Endometrium (tissue), 2 donors: Measurements from ENCODE around the gene MUC3A.
"Not testable (repeated sequence)": the region's sequence is repeated elsewhere in the genome, so short reads cannot be mapped to it uniquely, and the experiment has no call there.

Source experiments
- FAIRE-seq: peaks from 2 replicates; lab custom pipeline; 2012; peaks lifted over from hg19 to GRCh38; lab: Jason Lieb, UNC
- donor health status: control.
- donor health status: control.

Gene MUC3A

GRCh38 chr7:100974021-100974420, 24.7 kb downstream of the MUC3A start:
- FAIRE-seq = no peak

- FAIRE-seq = no peak
Measured at GRCh38 chr7:100975371-100975821, 26.1 kb downstream of the MUC3A start.

- FAIRE-seq = no peak
Measured at GRCh38 chr7:100978300-100978699, 29.0 kb downstream of the MUC3A start.

- no peak for FAIRE-seq
Measured at GRCh38 chr7:100983451-100984187, 34.3 kb downstream of the MUC3A start.

- FAIRE-seq = not testable (repeated sequence)
Measured at GRCh38 chr7:100984241-100984918, 35.0 kb downstream of the MUC3A start.

GRCh38 chr7:100985033-100985797, 35.9 kb downstream of the MUC3A start:
- FAIRE-seq = not testable (repeated sequence)

GRCh38 chr7:100991631-100992030, 42.3 kb downstream of the MUC3A start:
- no peak for FAIRE-seq

- not testable (repeated sequence) for FAIRE-seq
Measured at GRCh38 chr7:100992280-100992679, 42.9 kb downstream of the MUC3A start.

- FAIRE-seq = not testable (repeated sequence)
Measured at GRCh38 chr7:100994671-100995070, 45.3 kb downstream of the MUC3A start.

GRCh38 chr7:100998530-100998929, 49.2 kb downstream of the MUC3A start:
- FAIRE-seq = not testable (repeated sequence)

- FAIRE-seq = not testable (repeated sequence)
Measured at GRCh38 chr7:100999334-100999733, 50.0 kb downstream of the MUC3A start.

GRCh38 chr7:101000025-101000424, 50.7 kb downstream of the MUC3A start:
- FAIRE-seq = not testable (repeated sequence)

- not testable (repeated sequence) for FAIRE-seq
Measured at GRCh38 chr7:101002333-101002732, 53.0 kb downstream of the MUC3A start.

- not testable (repeated sequence) for FAIRE-seq
Measured at GRCh38 chr7:101007361-101007760, 58.0 kb downstream of the MUC3A start.

GRCh38 chr7:101009629-101010028, 60.3 kb downstream of the MUC3A start:
- FAIRE-seq = no peak

- no peak for FAIRE-seq
Measured at GRCh38 chr7:101012931-101013330, 63.6 kb downstream of the MUC3A start.

- no peak for FAIRE-seq
Measured at GRCh38 chr7:101015626-101016025, 66.3 kb downstream of the MUC3A start.

GRCh38 chr7:101017064-101017777, 67.9 kb downstream of the MUC3A start:
- no peak for FAIRE-seq
